H1 (cell line): ENCODE results near the gene SCNN1B. TPM values are rescaled to one million over a fixed set of nuclear protein-coding genes. Genes with fewer than 3 reads are reported as not detected.

ENCODE experiments used
- CTCF ChIA-PET: fragments of 300-600 bp; sonication (Branson Sonifier 250); formaldehyde crosslinking; loops from one replicate; lab custom pipeline; 2021; ENCODE audit not compliant: partially characterized antibody; lab: Charles Lee
- POLR2A ChIA-PET: fragments of 300-600 bp; sonication (Branson Sonifier 250); formaldehyde crosslinking; loops from one replicate; lab custom pipeline; 2021; ENCODE audit warnings: inconsistent platforms; ENCODE audit not compliant: partially characterized antibody; lab: Charles Lee
- DNase-seq, 2 experiments: peaks; one replicate each; pipeline versions ENCODE4 v3.0.0 to v3.0.0-alpha.2; 2010 to 2022; ENCODE audit warnings: low spot score in 2 of 2, low read depth in 1 of 2, mixed read lengths in 1 of 2
- FAIRE-seq: peaks from 2 replicates; lab custom pipeline; 2011; peaks lifted over from hg19 to GRCh38; lab: Jason Lieb, UNC
- H2AFZ ChIP-seq: 2 replicates; pipeline ENCODE4 v1.8.1; 2012; ENCODE audit warnings: low read length, inconsistent platforms
- H2AK5ac ChIP-seq: 2 replicates; pipeline ENCODE4 v1.6.1; 2013; ENCODE audit warnings: low read depth, low read length
- H2BK120ac ChIP-seq: replicated peaks from 2 replicates; pipeline ENCODE3; 2013; ENCODE audit warnings: low read depth, low read length, inconsistent platforms
- H2BK12ac ChIP-seq: 2 replicates; pipeline ENCODE4 v1.6.1; 2013; ENCODE audit warnings: low read depth, low read length
- H2BK15ac ChIP-seq: 2 replicates; pipeline ENCODE4 v1.6.1; 2013; ENCODE audit warnings: low read length
- H2BK20ac ChIP-seq: 2 replicates; pipeline ENCODE4 v1.6.1; 2013; ENCODE audit warnings: low read length
- H2BK5ac ChIP-seq: 2 replicates; pipeline ENCODE4 v1.6.1; 2013; ENCODE audit warnings: low read depth, low read length
- H3K14ac ChIP-seq: 2 replicates; pipeline ENCODE4 v1.6.1; 2013; ENCODE audit warnings: inconsistent platforms; ENCODE audit not compliant: insufficient read length
- H3K18ac ChIP-seq: 2 replicates; pipeline ENCODE4 v1.6.1; 2013; ENCODE audit warnings: low read length; ENCODE audit errors: extremely low read depth
- H3K23ac ChIP-seq: 2 replicates; pipeline ENCODE4 v1.6.1; 2013; ENCODE audit warnings: inconsistent platforms; ENCODE audit not compliant: insufficient read length
- H3K23me2 ChIP-seq: 2 replicates; pipeline ENCODE4 v1.6.1; 2013; ENCODE audit warnings: low read depth, low read length
- H3K27ac ChIP-seq: 2 replicates; pipeline ENCODE4 v1.6.1; 2011; ENCODE audit warnings: low read depth, low read length, inconsistent platforms
- H3K27me3 ChIP-seq, 4 experiments: replicated peaks in 1 of 4; 1 replicate in 1 of 4; 2 replicates in 3 of 4; pipeline versions ENCODE4 v1.6.1 to v1.8.1; 2011 to 2013; ENCODE audit warnings: low read length in 3 of 4, mild to moderate bottlenecking in 3 of 4, inconsistent platforms in 2 of 4, mixed read lengths in 2 of 4, moderate library complexity in 1 of 4; ENCODE audit not compliant: control insufficient read depth in 3 of 4, insufficient read depth in 3 of 4; ENCODE audit errors: extremely low read depth in 1 of 4
- H3K36me3 ChIP-seq, 4 experiments: 2 replicates each; pipeline versions ENCODE4 v1.6.1 to v1.8.1; 2011 to 2013; ENCODE audit warnings: mild to moderate bottlenecking in 4 of 4, low read length in 3 of 4, moderate library complexity in 2 of 4, control low read depth in 1 of 4, inconsistent platforms in 1 of 4; ENCODE audit not compliant: insufficient read depth in 4 of 4, control insufficient read depth in 2 of 4
- H3K4ac ChIP-seq: replicated peaks from 2 replicates; pipeline ENCODE3; 2013; ENCODE audit warnings: low read length, low read depth, mixed read lengths, inconsistent platforms; ENCODE audit not compliant: insufficient read length
- H3K4me1 ChIP-seq, 4 experiments: replicated peaks in 1 of 4; 1 replicate in 1 of 4; 2 replicates in 3 of 4; pipeline versions ENCODE4 v1.6.1 to v1.8.1; 2011 to 2013; ENCODE audit warnings: low read length in 3 of 4, inconsistent platforms in 2 of 4, mixed read lengths in 1 of 4; ENCODE audit not compliant: insufficient read depth in 4 of 4, control insufficient read depth in 3 of 4
- H3K4me2 ChIP-seq, 2 experiments: 2 replicates each; pipeline versions ENCODE4 v1.6.1 to v1.8.1; 2011 to 2013; ENCODE audit warnings: low read depth in 2 of 2, low read length in 2 of 2, control low read depth in 1 of 2, inconsistent platforms in 1 of 2, mild to moderate bottlenecking in 1 of 2; ENCODE audit not compliant: insufficient read depth in 1 of 2
- H3K4me3 ChIP-seq, 4 experiments: fragments of 200-600, 300-600 bp in 1 of 4; sonication (generic), shearing (Covaris generic), sonication (Bioruptor Twin) in 1 of 4; 2 replicates each; pipeline versions ENCODE4 v1.5.1 to v1.8.1; 2011 to 2016; ENCODE audit warnings: low read length in 4 of 4, low read depth in 3 of 4, control low read depth in 2 of 4, inconsistent platforms in 2 of 4, mild to moderate bottlenecking in 2 of 4, mixed read lengths in 1 of 4, moderate library complexity in 1 of 4; ENCODE audit not compliant: insufficient read depth in 2 of 4; ENCODE audit errors: extremely low read depth in 1 of 4
- H3K56ac ChIP-seq: replicated peaks from 2 replicates; pipeline ENCODE3; 2013; ENCODE audit warnings: low read depth, mild to moderate bottlenecking, mixed read lengths, low read length, inconsistent platforms; ENCODE audit not compliant: insufficient read length
- H3K79me1 ChIP-seq: 2 replicates; pipeline ENCODE4 v1.6.1; 2013; ENCODE audit warnings: low read depth, low read length, control low read depth
- H3K79me2 ChIP-seq, 2 experiments: 2 replicates each; pipeline versions ENCODE4 v1.6.1 to v1.8.1; 2012 to 2013; ENCODE audit warnings: low read length in 2 of 2, mild to moderate bottlenecking in 2 of 2, inconsistent platforms in 1 of 2; ENCODE audit not compliant: insufficient read depth in 2 of 2, control insufficient read depth in 1 of 2
- H3K9ac ChIP-seq, 4 experiments: replicated peaks in 1 of 4; 1 replicate in 1 of 4; 2 replicates in 3 of 4; pipeline versions ENCODE4 v1.6.1 to v1.8.1; 2011 to 2013; ENCODE audit warnings: low read depth in 3 of 4, low read length in 3 of 4, control low read depth in 2 of 4, mild to moderate bottlenecking in 2 of 4, moderate library complexity in 2 of 4, inconsistent platforms in 1 of 4; ENCODE audit errors: extremely low read depth in 1 of 4
- H3K9me3 ChIP-seq, 2 experiments: 2 replicates each; pipeline versions ENCODE4 v1.6.1 to v1.8.1; 2012 to 2013; ENCODE audit warnings: mild to moderate bottlenecking in 2 of 2, moderate library complexity in 2 of 2, control low read depth in 1 of 2, inconsistent platforms in 1 of 2, low read depth in 1 of 2, low read length in 1 of 2, mixed read lengths in 1 of 2; ENCODE audit not compliant: insufficient read depth in 2 of 2
- H4K20me1 ChIP-seq, 2 experiments: replicated peaks in 1 of 2; 2 replicates each; pipeline versions ENCODE3 to v1.8.1; 2011 to 2013; ENCODE audit warnings: inconsistent platforms in 2 of 2, low read length in 2 of 2, mild to moderate bottlenecking in 1 of 2; ENCODE audit not compliant: insufficient read depth in 2 of 2, control insufficient read depth in 1 of 2
- H4K5ac ChIP-seq: 2 replicates; pipeline ENCODE4 v1.6.1; 2013; ENCODE audit warnings: low read length, low read depth, mixed read lengths, inconsistent platforms; ENCODE audit not compliant: insufficient read length
- H4K8ac ChIP-seq: 2 replicates; pipeline ENCODE4 v1.8.0; 2013; ENCODE audit warnings: mild to moderate bottlenecking, moderate library complexity, low read length, inconsistent platforms; ENCODE audit not compliant: insufficient read depth; ENCODE audit errors: extremely low read depth
- H4K91ac ChIP-seq: replicated peaks from 2 replicates; pipeline ENCODE3; 2013; ENCODE audit warnings: low read length, mixed read lengths, inconsistent platforms; ENCODE audit not compliant: insufficient read length
- BACH1 ChIP-seq: IDR thresholded peaks from 2 replicates; pipeline ENCODE4 v1.6.1; 2012; ENCODE audit warnings: low read length, improper control_type of control experiment
- BCL11A ChIP-seq, 2 experiments: IDR thresholded peaks; one replicate each; pipeline ENCODE4 v1.6.1; 2011; ENCODE audit warnings: low read depth in 2 of 2, low read length in 2 of 2, mild to moderate bottlenecking in 2 of 2
- EZH2 ChIP-seq: fragments of 200-600 bp; sonication (generic); IDR thresholded peaks from 2 replicates; pipeline ENCODE4 v1.7.1; 2012; ENCODE audit warnings: low read depth, mild to moderate bottlenecking, moderate library complexity, low read length, inconsistent platforms; ENCODE audit not compliant: severe bottlenecking
- FOSL1 ChIP-seq: IDR thresholded peaks from 2 replicates; pipeline ENCODE4 v1.6.1; 2011; ENCODE audit warnings: mild to moderate bottlenecking, low read depth, low read length, moderate library complexity; ENCODE audit not compliant: insufficient read depth
- GABPA ChIP-seq: IDR thresholded peaks from 2 replicates; pipeline ENCODE4 v1.6.1; 2011; ENCODE audit warnings: mild to moderate bottlenecking, low read length, moderate library complexity, borderline replicate concordance; ENCODE audit not compliant: insufficient read depth
- HDAC6 ChIP-seq: IDR thresholded peaks from one replicate; pipeline ENCODE4 v1.7.1; 2012; ENCODE audit warnings: low read depth, mild to moderate bottlenecking, inconsistent platforms, low read length, moderate library complexity
- MAFK ChIP-seq: IDR thresholded peaks from 2 replicates; pipeline ENCODE4 v1.6.1; 2012; ENCODE audit warnings: low read depth, mild to moderate bottlenecking, improper control_type of control experiment, low read length
- PHF8 ChIP-seq: fragments of 200-600 bp; sonication (generic); conservative IDR thresholded peaks from 2 replicates; pipeline ENCODE4 v1.7.1; 2012; ENCODE audit warnings: low read depth, mild to moderate bottlenecking, inconsistent platforms, low read length, moderate library complexity
- POLR2A ChIP-seq, 2 experiments: IDR thresholded peaks; 1 replicate in 1 of 2; 2 replicates in 1 of 2; pipeline ENCODE4 v1.6.1; 2011; ENCODE audit warnings: low read depth in 2 of 2, low read length in 2 of 2, mild to moderate bottlenecking in 2 of 2; ENCODE audit errors: control extremely low read depth in 1 of 2
- RBBP5 ChIP-seq: IDR thresholded peaks from 2 replicates; pipeline ENCODE4 v1.7.1; 2012; ENCODE audit warnings: low read depth, mild to moderate bottlenecking, inconsistent platforms, low read length, moderate library complexity, borderline replicate concordance
- SRF ChIP-seq: IDR thresholded peaks from 2 replicates; pipeline ENCODE4 v1.6.1; 2011; ENCODE audit warnings: mild to moderate bottlenecking, low read depth, low read length, moderate library complexity
- TAF7 ChIP-seq: optimal IDR thresholded peaks from 2 replicates; pipeline ENCODE3; 2011; ENCODE audit warnings: low read depth, mild to moderate bottlenecking, inconsistent platforms, low read length, moderate library complexity, borderline replicate concordance
- TBP ChIP-seq: IDR thresholded peaks from 2 replicates; pipeline ENCODE4 v1.6.1; 2011; ENCODE audit warnings: low read depth, low read length, improper control_type of control experiment
- YY1 ChIP-seq: IDR thresholded peaks from 2 replicates; pipeline ENCODE4 v1.6.1; 2011; ENCODE audit warnings: low read depth, mild to moderate bottlenecking, low read length
- polyA plus RNA-seq, 7 experiments: library from polyadenylated mRNA; depleted of rRNA in 3 of 7; stranded (reverse) in 5 of 7; unstranded in 2 of 7; fragments of >200 nt in 5 of 7; fragments of 200-250 nt in 2 of 7; gene quantifications; 1 replicate in 5 of 7; 2 replicates in 1 of 7; 4 replicates in 1 of 7; pipeline versions ENCODE4 v1.2.1 to v1.2.3, GENCODE V29; 2011 to 2013; ENCODE audit warnings: missing spikeins in 2 of 7, mixed read lengths in 2 of 7
- total RNA-seq: library from RNA; stranded (reverse); fragmentation: NEBNext Ultra II Directional; extraction: Animal tissue kit (Norgen Biotek cat#: 25700); gene quantifications from 2 replicates; pipeline ENCODE4 v1.2.1, GENCODE V29; 2021

SCNN1B gene
- total and polyA plus RNA-seq, 2 of the 8 experiments (the other 6 are each of a cell fraction or from before 2014, with no cell fraction given) = 0.20 to 0.95 TPM

DNA sequence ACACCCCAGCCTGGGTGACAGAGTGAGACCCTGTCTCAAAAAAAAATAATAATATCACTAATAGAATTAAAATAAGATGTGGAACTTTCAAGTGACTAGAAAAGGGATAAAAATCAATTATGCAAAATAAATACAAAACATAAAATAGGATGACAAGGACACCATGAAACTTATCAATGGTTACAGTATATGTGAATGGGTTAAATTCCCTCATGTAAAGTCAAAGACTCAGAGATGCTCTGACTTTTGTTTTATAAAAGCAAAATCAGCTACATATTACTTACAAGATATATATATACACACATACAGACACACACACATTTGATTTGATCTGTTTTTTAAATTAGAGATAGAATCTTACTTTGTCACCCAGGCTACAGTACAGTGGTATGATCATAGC lies 33.5 kb upstream of the SCNN1B start:
- no peak for FAIRE-seq
- TF ChIP-seq FOSL1 (no peak), YY1 (no peak), HDAC6 (no peak), BACH1 (no peak), RBBP5 (no peak), MAFK (no peak), POLR2A (IDR thresholded peaks at IDR 0.05; ENCODE audit: control extremely low read depth in 1 of 2, low read depth in 2 of 2, low read length in 2 of 2) (no peak), TBP (no peak), SRF (no peak), PHF8 (no peak), TAF7 (no peak), EZH2 (no peak), BCL11A (IDR thresholded peaks at IDR 0.05; ENCODE audit: low read depth in 2 of 2, low read length in 2 of 2) (no peak), GABPA (no peak)

More for the DNA sequence above, 33.5 kb upstream of the SCNN1B start:
- H3K4me3 ChIP-seq = no peak overlapping the region
- no peak overlapping the region for H4K91ac ChIP-seq
- no peak overlapping the region for H3K27ac ChIP-seq
- ChIA-PET CTCF (interaction anchor here (1.2 kb wide), 1 partner anchor 92 kb away, joined by 3 read pairs; no protein-coding TSS in a partner anchor), POLR2A (interaction anchor here (0.6 to 1.1 kb wide), 2 partner anchors 12 to 32 kb away, joined by 3 to 4 read pairs; no protein-coding TSS in a partner anchor)
- H4K20me1 ChIP-seq = no peaks in the 10 kb centered on the region
- no peak overlapping the region for H2BK15ac ChIP-seq
- H3K9ac ChIP-seq = no peak overlapping the region
- no peaks in the 10 kb centered on the region for H3K79me2 ChIP-seq
- DNase-seq = no peak
- no peaks in the 10 kb centered on the region for H3K27me3 ChIP-seq
- H3K79me1 ChIP-seq = no peaks in the 10 kb centered on the region
- H3K9me3 ChIP-seq = no peaks in the 10 kb centered on the region
- H3K4me2 ChIP-seq = no peak overlapping the region
- no peaks in the 10 kb centered on the region for H3K36me3 ChIP-seq
- no peak overlapping the region for H4K8ac ChIP-seq
- no peak overlapping the region for H4K5ac ChIP-seq
- no peak overlapping the region for H3K4ac ChIP-seq
- no peak overlapping the region for H2BK120ac ChIP-seq
- no peak overlapping the region for H2AK5ac ChIP-seq
- no peaks in the 10 kb centered on the region for H3K23me2 ChIP-seq
- no peak overlapping the region for H3K56ac ChIP-seq
- no peak overlapping the region for H2BK20ac ChIP-seq
- H3K4me1 ChIP-seq = no peaks in the 10 kb centered on the region
- H2BK5ac ChIP-seq = no peak overlapping the region
- no peak overlapping the region for H3K18ac ChIP-seq
- no peak overlapping the region for H2AFZ ChIP-seq
- H3K23ac ChIP-seq = no peak overlapping the region
- H2BK12ac ChIP-seq = no peak overlapping the region
- no peak overlapping the region for H3K14ac ChIP-seq
